K562 (cell line): Measurements from ENCODE around the gene MRPL32. TPM values are rescaled to one million over a fixed set of nuclear protein-coding genes. Genes with fewer than 3 reads are reported as not detected.

ENCODE experiments used
- CREBBP ChIP-seq: IDR thresholded peaks from one replicate; pipeline ENCODE4 v1.6.1; 2012; ENCODE audit warnings: low read depth, mild to moderate bottlenecking, control low read depth, inconsistent platforms, low read length
- FOXM1 ChIP-seq, 2 experiments: fragments of 450-650 bp in 1 of 2; sonication (generic) in 1 of 2; formaldehyde crosslinking in 1 of 2; IDR thresholded peaks; 2 replicates each; pipeline versions ENCODE4 v1.6.1 to v1.9.0; 2017 to 2022; ENCODE audit warnings: low read depth in 2 of 2, mild to moderate bottlenecking in 2 of 2, missing genetic modification reagents in 1 of 2, moderate library complexity in 1 of 2
- JUN ChIP-seq, 2 experiments: sonication (generic) in 1 of 2; formaldehyde crosslinking in 1 of 2; IDR thresholded peaks; 2 replicates each; pipeline versions ENCODE4 v1.6.1 to v1.8.0; 2012 to 2022; ENCODE audit warnings: borderline replicate concordance in 2 of 2, mild to moderate bottlenecking in 2 of 2, improper control_type of control experiment in 1 of 2, low read depth in 1 of 2, low read length in 1 of 2, missing genetic modification reagents in 1 of 2
- MYBL2 ChIP-seq, 2 experiments: fragments of 450-650 bp in 1 of 2; sonication (generic) in 1 of 2; formaldehyde crosslinking in 1 of 2; IDR thresholded peaks; 2 replicates each; pipeline versions ENCODE4 v1.6.1 to v1.8.1; 2017 to 2022; ENCODE audit warnings: borderline replicate concordance in 1 of 2, inconsistent platforms in 1 of 2, low read depth in 1 of 2, mild to moderate bottlenecking in 1 of 2, missing genetic modification reagents in 1 of 2, moderate library complexity in 1 of 2
- RERE ChIP-seq: sonication (generic); formaldehyde crosslinking; IDR thresholded peaks from 2 replicates; pipeline ENCODE4 v1.8.0; 2023; ENCODE audit warnings: missing genetic modification reagents, mild to moderate bottlenecking, borderline replicate concordance
- SAFB ChIP-seq: fragments of 200-400 bp; formaldehyde crosslinking; IDR thresholded peaks from 2 replicates; pipeline ENCODE4 v1.6.1; 2017; ENCODE audit warnings: low read depth, low read length, borderline replicate concordance
- TAF15 ChIP-seq: fragments of 200-400 bp; formaldehyde crosslinking; IDR thresholded peaks from 2 replicates; pipeline ENCODE4 v1.6.1; 2017; ENCODE audit warnings: mild to moderate bottlenecking, low read depth, low read length, moderate library complexity
- TRIM25 ChIP-seq: fragments of 450-650 bp; IDR thresholded peaks from 2 replicates; pipeline ENCODE4 v1.7.0; 2016; ENCODE audit warnings: borderline replicate concordance
- YY1 ChIP-seq, 3 experiments: IDR thresholded peaks; 2 replicates each; pipeline ENCODE4 v1.6.1; 2011; ENCODE audit warnings: low read length in 2 of 3, mild to moderate bottlenecking in 2 of 3, moderate library complexity in 2 of 3, borderline replicate concordance in 1 of 3, control low read depth in 1 of 3, low read depth in 1 of 3; ENCODE audit not compliant: insufficient read depth in 3 of 3, insufficient replicate concordance in 2 of 3, control insufficient read depth in 1 of 3, insufficient read length in 1 of 3; ENCODE audit errors: extremely low read depth in 1 of 3
- ZNF277 ChIP-seq: fragments of 250-450 bp; sonication (Bioruptor Pico); IDR thresholded peaks from 2 replicates; pipeline ENCODE4 v1.8.0; 2022; ENCODE audit warnings: inconsistent platforms, mild to moderate bottlenecking, moderate library complexity, borderline replicate concordance
- ZNF282 ChIP-seq: sonication (generic); formaldehyde crosslinking; IDR thresholded peaks from 2 replicates; pipeline ENCODE4 v1.8.1; 2023; ENCODE audit warnings: missing genetic modification reagents
- ZNF354B ChIP-seq: fragments of 250-450 bp; sonication (Bioruptor Pico); IDR thresholded peaks from 2 replicates; pipeline ENCODE4 v1.4.0; 2020
- ZNF655 ChIP-seq: fragments of 250-450 bp; sonication (Bioruptor Pico); IDR thresholded peaks from 2 replicates; pipeline ENCODE4 v1.5.0; 2021
- polyA plus RNA-seq, 8 experiments: library from polyadenylated mRNA; depleted of rRNA in 4 of 8; stranded (reverse) in 5 of 8; unstranded in 3 of 8; fragments of >200 nt; fragmentation: Nextera tagmentation in 2 of 8; fragmentation: Illumina TruSeq in 1 of 8; extraction: Ambion mirVana in 2 of 8; extraction: Trizol in 1 of 8; gene quantifications; 2 replicates each; pipeline versions ENCODE4 v1.2.1 to v1.2.3, GENCODE V29; 2011 to 2014; ENCODE audit warnings: inconsistent platforms in 1 of 8, missing spikeins in 1 of 8
- total RNA-seq, 7 experiments: library from RNA; depleted of rRNA in 6 of 7; stranded (reverse); fragments of >200 nt in 6 of 7; fragmentation: Illumina TruSeq in 2 of 7; extraction: Trizol in 2 of 7; gene quantifications; 2 replicates each; pipeline versions ENCODE4 v1.2.1 to v1.2.3, GENCODE V29; 2011 to 2021; ENCODE audit warnings: low replicate concordance in 1 of 7

Gene MRPL32
- total and polyA plus RNA-seq, 9 of the 15 experiments (the other 6 are each of a cell fraction or from before 2014, with no cell fraction given): 75.5 to 351 (median 138) TPM

- no peak for TF ChIP-seq MYBL2 (IDR thresholded peaks at IDR 0.05; ENCODE audit: low read depth)
- TF ChIP-seq MYBL2 (CRISPR knock-in tag; IDR thresholded peaks at IDR 0.05; ENCODE audit: borderline replicate concordance): no peak
- no peak for TF ChIP-seq CREBBP
- TF ChIP-seq FOXM1 (IDR thresholded peaks at IDR 0.05; ENCODE audit: low read depth): no peak
- no peak for TF ChIP-seq FOXM1 (CRISPR knock-in tag; IDR thresholded peaks at IDR 0.05; ENCODE audit: low read depth)
- TF ChIP-seq YY1 (IDR thresholded peaks at IDR 0.05; ENCODE audit: borderline replicate concordance in 1 of 3, control insufficient read depth in 1 of 3, extremely low read depth in 1 of 3, insufficient read depth in 3 of 3, insufficient read length in 1 of 3, insufficient replicate concordance in 2 of 3, low read depth in 1 of 3, low read length in 2 of 3): peak in 2 of 3 experiments; percentile 19 to 74
- no peak for TF ChIP-seq TRIM25
- no peak for TF ChIP-seq ZNF277 (CRISPR knock-in tag)
- TF ChIP-seq ZNF282 (CRISPR knock-in tag): no peak
- no peak for TF ChIP-seq JUN (IDR thresholded peaks at IDR 0.05; ENCODE audit: borderline replicate concordance, low read depth, low read length)
- no peak for TF ChIP-seq JUN (CRISPR knock-in tag; IDR thresholded peaks at IDR 0.05; ENCODE audit: borderline replicate concordance)
- no peak for TF ChIP-seq SAFB
- TF ChIP-seq TAF15: no peak
- TF ChIP-seq ZNF655 (CRISPR knock-in tag): no peak
- no peak for TF ChIP-seq ZNF354B (CRISPR knock-in tag)
- no peak for TF ChIP-seq RERE
Observed at GRCh38 chr7:42893346-42894240, 38.6 kb upstream of the MRPL32 start (continued).
